Transverse colon (tissue), 4 donors: ENCODE data around the gene SFXN1. TPM values are rescaled to one million over a fixed set of nuclear protein-coding genes. Genes with fewer than 3 reads are reported as not detected.

Experiments
- DNase-seq: peaks from one replicate; pipeline ENCODE4 v3.0.0-alpha.2; 2019
- H3K27ac ChIP-seq, 4 donors: fragments of 200-600 bp; sonication (generic); 2 replicates each; pipeline ENCODE4 v1.5.1; 2016 to 2018; ENCODE audit warnings: inconsistent platforms in 4 of 4
- H3K27me3 ChIP-seq: fragments of 200-600 bp; sonication (generic); 2 replicates; pipeline ENCODE4 v1.5.1; 2017; ENCODE audit warnings: inconsistent platforms
- H3K36me3 ChIP-seq, 4 donors: fragments of 200-600 bp; sonication (generic); 2 replicates each; pipeline ENCODE4 v1.5.1; 2017 to 2019; ENCODE audit warnings: inconsistent platforms in 4 of 4
- H3K4me1 ChIP-seq, 4 donors: fragments of 200-600 bp; sonication (generic); 2 replicates each; pipeline ENCODE4 v1.5.1; 2017 to 2020; ENCODE audit warnings: inconsistent platforms in 4 of 4
- H3K4me3 ChIP-seq, 4 donors: fragments of 200-600 bp; sonication (generic); 1 replicate in 1 of 4; 2 replicates in 3 of 4; pipeline versions ENCODE4 v1.5.1 to v1.6.1; 2017 to 2019; ENCODE audit warnings: inconsistent platforms in 4 of 4
- H3K9me3 ChIP-seq, 2 donors: fragments of 200-600 bp; sonication (generic); 2 replicates each; pipeline ENCODE4 v1.5.1; 2017 to 2019; ENCODE audit warnings: inconsistent platforms in 2 of 2
- EP300 ChIP-seq: sonication (generic); formaldehyde crosslinking; IDR thresholded peaks from one replicate; pipeline ENCODE4 v1.6.1; 2017; ENCODE audit warnings: antibody characterized with exemption, low read depth
- POLR2A ChIP-seq: fragments of 450-650 bp; IDR thresholded peaks from one replicate; pipeline ENCODE4 v1.6.1; 2016; ENCODE audit warnings: antibody characterized with exemption, mild to moderate bottlenecking, moderate library complexity
- POLR2AphosphoS5 ChIP-seq, 3 donors: sonication (generic); formaldehyde crosslinking; IDR thresholded peaks; one replicate each; pipeline ENCODE4 v1.6.1; 2016; ENCODE audit warnings: antibody characterized with exemption in 3 of 3
- WGBS, 2 donors: methylation state at CpG; one replicate each; pipeline ENCODE4 v1.1.5; 2018; ENCODE audit warnings: low coverage in 1 of 2; 5-methylcytosine and 5-hydroxymethylcytosine counted together
- in situ Hi-C, 4 donors: fragments of 200-750 bp; cut with MboI; loops; one replicate each; pipeline versions ENCODE4 v1.15.0 to v1.15.1; 2017; ENCODE audit warnings: low sequenced_read_pairs in 3 of 4, low pct_ligation_motif_present in 1 of 4, low pct_unique_long_range_greater_than_20kb in 1 of 4
- intact Hi-C: fragments of 100-400 bp; cut with DNase I; formaldehyde crosslinking; loops from one replicate; pipeline ENCODE4 v1.15.1; 2023; ENCODE audit warnings: low total_unique reads
- total RNA-seq, 4 donors: library from RNA; depleted of rRNA; stranded (reverse); fragments of >200 nt; gene quantifications; one replicate each; pipeline ENCODE4 v1.1.0, GENCODE V29; 2016
- TF ChIP-seq, protein P1 (sequence below), 5 experiments: fragments of 200-600 bp in 3 of 5; fragments of 450-650 bp in 2 of 5; sonication (generic) in 3 of 5; IDR thresholded peaks; 1 replicate in 2 of 5; 2 replicates in 3 of 5; pipeline ENCODE4 v1.5.1; 2016 to 2017; ENCODE audit warnings: antibody characterized with exemption in 5 of 5, inconsistent platforms in 3 of 5, mild to moderate bottlenecking in 2 of 5, moderate library complexity in 1 of 5

The SFXN1 gene, protein sequence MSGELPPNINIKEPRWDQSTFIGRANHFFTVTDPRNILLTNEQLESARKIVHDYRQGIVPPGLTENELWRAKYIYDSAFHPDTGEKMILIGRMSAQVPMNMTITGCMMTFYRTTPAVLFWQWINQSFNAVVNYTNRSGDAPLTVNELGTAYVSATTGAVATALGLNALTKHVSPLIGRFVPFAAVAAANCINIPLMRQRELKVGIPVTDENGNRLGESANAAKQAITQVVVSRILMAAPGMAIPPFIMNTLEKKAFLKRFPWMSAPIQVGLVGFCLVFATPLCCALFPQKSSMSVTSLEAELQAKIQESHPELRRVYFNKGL
- 100 to 1,000 TPM in 2 of 4 donors, 10 to 100 TPM in 2; 15.7 to 192 (median 93.4) TPM for total RNA-seq

DNA sequence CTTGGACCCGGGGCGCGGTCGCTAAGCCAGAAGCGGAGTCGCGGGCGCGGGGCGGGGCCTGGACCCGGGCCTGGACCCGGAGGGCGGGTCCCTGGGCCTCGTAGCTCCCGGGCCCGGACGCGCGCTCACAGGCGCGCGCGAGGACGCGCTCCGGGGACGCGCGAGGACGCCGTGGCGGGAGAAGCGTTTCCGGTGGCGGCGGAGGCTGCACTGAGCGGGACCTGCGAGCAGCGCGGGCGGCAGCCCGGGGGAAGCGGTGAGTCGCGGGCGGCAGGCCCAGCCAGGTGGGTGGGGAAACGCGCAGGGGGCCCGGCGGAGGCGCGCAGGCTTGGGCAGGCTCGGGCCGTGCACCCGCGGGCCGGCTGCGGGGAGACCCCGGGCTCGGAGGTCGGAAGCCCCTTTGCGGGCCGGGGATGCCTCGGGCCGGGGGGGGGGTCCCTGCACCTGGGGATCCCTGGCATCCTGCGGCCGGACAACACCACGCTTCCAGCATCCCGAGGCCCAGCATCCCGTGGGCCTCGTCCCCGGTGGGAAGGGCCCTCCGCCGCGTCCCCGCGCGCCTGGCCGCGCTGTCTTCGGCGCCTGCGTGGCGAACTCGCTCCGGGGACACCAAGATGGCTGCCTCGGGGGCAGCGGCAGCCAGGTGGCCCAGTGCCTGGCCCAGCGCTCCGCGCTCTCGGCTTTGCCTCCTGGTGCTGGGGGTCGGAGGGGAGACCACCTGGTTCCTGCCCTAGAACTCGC lies at the start of gene SFXN1:
TSS of gene SFXN1 (plus strand) at position 177 of the 741 bp plus-strand sequence. CDS start 13,544 bp downstream, outside the sequence.
- DNase-seq, result peak; percentile 85
- peak within 1 kb of the TSS; percentile 84 to 96 (median 93) for H3K4me3 ChIP-seq
- H3K36me3 ChIP-seq, result no peaks in the 10 kb centered on the region
- no peaks in the 10 kb centered on the region for H3K9me3 ChIP-seq
- peaks cover 9 to 34% (median 19%) of the 10 kb centered on the region in 4 donors for H3K4me1 ChIP-seq
- TF ChIP-seq EP300 (no peak), POLR2A (no peak), POLR2AphosphoS5 (IDR thresholded peaks at IDR 0.05) (peak; percentile 40 to 82 (median 81))
- TF ChIP-seq, protein P1, sequence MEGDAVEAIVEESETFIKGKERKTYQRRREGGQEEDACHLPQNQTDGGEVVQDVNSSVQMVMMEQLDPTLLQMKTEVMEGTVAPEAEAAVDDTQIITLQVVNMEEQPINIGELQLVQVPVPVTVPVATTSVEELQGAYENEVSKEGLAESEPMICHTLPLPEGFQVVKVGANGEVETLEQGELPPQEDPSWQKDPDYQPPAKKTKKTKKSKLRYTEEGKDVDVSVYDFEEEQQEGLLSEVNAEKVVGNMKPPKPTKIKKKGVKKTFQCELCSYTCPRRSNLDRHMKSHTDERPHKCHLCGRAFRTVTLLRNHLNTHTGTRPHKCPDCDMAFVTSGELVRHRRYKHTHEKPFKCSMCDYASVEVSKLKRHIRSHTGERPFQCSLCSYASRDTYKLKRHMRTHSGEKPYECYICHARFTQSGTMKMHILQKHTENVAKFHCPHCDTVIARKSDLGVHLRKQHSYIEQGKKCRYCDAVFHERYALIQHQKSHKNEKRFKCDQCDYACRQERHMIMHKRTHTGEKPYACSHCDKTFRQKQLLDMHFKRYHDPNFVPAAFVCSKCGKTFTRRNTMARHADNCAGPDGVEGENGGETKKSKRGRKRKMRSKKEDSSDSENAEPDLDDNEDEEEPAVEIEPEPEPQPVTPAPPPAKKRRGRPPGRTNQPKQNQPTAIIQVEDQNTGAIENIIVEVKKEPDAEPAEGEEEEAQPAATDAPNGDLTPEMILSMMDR (IDR thresholded peaks at IDR 0.05), result peak in 1 of 5 experiments; percentile 5
- in situ Hi-C loops (no loop called here), intact Hi-C loops (no loop called here)
- H3K27ac ChIP-seq, result peak within 1 kb of the TSS; percentile 81 to 92 (median 88)
- WGBS, 2 donors, result 1% methylated on average over 62 of the region's 94 CpGs; no CpG with 5 or more reads in 1 of the 2 donors
- H3K27me3 ChIP-seq, result no peaks in the 10 kb centered on the region

DNA sequence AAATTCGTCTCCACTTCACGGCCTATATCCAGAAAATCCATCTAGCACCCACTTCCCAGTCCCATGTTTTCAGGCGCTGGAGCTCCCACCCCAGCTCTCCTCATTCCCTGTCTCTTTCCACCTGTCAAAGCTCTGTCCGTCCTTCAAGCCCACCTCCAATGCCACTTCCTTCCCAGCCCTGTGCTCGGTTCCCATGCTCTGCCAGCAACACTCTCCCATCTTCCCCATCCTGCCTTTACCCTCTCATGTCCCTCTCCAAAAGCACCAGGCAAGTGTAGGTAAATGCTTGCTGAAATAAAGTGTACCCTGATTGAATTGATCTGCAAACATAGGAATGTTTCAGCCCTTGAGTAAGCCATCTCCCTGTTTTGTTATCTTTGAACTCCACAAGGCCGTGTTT lies 43.6 kb upstream of the SFXN1 start:
- in situ Hi-C loops, result no loop called here
- Histone ChIP-seq H3K4me1 (no peaks in the 10 kb centered on the region), H3K4me3 (no peak overlapping the region), H3K9me3 (no peaks in the 10 kb centered on the region), H3K27me3 (peaks cover 10% of the 10 kb centered on the region), H3K36me3 (no peaks in the 10 kb centered on the region), H3K27ac (no peak overlapping the region)
- TF ChIP-seq POLR2AphosphoS5 (IDR thresholded peaks at IDR 0.05), result no peak
- TF ChIP-seq EP300, result no peak
- TF ChIP-seq, protein P1 (IDR thresholded peaks at IDR 0.05), result no peak
- DNase-seq, result no peak
- WGBS, 2 donors, result 41 to 72% methylated on average over 2 to 6 of the region's 6 CpGs
- intact Hi-C loops, result no loop called here

DNA sequence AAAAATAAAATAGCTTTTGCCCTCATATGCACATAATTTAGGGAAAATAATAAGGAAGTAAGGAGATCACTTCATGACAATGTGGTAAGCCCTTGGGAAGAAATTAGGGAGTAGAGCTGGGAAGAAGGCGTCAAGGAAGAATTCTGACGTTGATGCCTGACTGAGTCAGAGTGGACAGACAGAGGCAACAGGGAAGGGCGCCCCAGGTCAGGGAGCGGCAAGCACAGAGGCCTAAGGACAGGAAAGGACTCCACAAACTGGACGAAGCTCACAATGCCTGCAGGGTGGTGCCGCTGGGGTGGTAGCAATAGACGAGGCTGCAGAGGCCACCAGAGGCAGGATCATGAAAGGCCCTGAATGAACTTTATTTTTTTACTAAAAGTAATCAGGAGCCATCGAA lies 42.0 kb upstream of the SFXN1 start:
- 71 to 80% methylated on average over 8 of the region's 8 CpGs for WGBS, 2 donors
- in situ Hi-C loops (no loop called here), intact Hi-C loops (no loop called here)
- H3K36me3 ChIP-seq, result no peaks in the 10 kb centered on the region
- no peaks in the 10 kb centered on the region for H3K9me3 ChIP-seq
- H3K4me3 ChIP-seq, result no peak overlapping the region
- no peak for DNase-seq
- TF ChIP-seq EP300 (no peak), POLR2A (no peak), POLR2AphosphoS5 (IDR thresholded peaks at IDR 0.05) (no peak)
- TF ChIP-seq, protein P1 (IDR thresholded peaks at IDR 0.05), result no peak
- no peak overlapping the region for H3K27ac ChIP-seq
- H3K27me3 ChIP-seq, result peaks cover 10% of the 10 kb centered on the region
- no peaks in the 10 kb centered on the region for H3K4me1 ChIP-seq

DNA sequence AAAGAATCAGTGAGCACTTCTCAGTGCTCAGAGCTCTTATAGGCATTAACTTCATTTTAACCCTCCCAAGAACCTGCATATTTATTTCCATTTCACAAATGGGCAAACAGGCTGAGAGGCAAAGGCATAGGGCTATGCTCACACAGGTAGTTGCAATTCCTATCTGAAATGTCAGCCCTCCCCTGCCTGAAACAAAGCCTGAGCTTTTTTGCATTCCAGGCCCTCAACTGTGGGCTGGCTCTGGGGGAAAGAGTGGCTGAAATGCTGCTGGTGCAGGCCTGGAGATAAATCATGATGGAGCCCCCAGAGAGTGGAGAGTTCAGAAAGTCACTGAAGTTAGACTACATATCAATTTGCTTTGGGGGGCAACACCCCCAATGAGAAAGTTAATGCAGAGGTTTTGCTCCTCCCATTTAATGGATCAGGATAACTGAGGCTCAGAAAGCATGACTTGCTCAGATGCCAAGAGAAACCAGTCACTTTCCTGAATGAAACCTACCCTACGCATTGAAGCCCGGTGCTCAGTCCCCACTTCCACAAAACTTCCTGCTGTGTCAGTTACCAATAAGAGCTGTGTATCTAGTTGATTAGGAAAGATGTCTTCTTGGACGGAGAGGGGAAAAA lies 40.0 kb upstream of the SFXN1 start:
- Histone ChIP-seq H3K4me3 (no peak overlapping the region), H3K9me3 (no peaks in the 10 kb centered on the region), H3K27me3 (peaks cover 22% of the 10 kb centered on the region), H3K4me1 (no peaks in the 10 kb centered on the region), H3K36me3 (no peaks in the 10 kb centered on the region), H3K27ac (no peak overlapping the region)
- intact Hi-C loops, result no loop called here
- in situ Hi-C loops, result no loop called here
- no peak for DNase-seq
- WGBS, 2 donors, result 64 to 71% methylated on average over 1 to 3 of the region's 3 CpGs
- TF ChIP-seq POLR2A (no peak), POLR2AphosphoS5 (IDR thresholded peaks at IDR 0.05) (no peak), EP300 (no peak)
- TF ChIP-seq, protein P1 (IDR thresholded peaks at IDR 0.05), result no peak
